Psoas muscle (tissue), 8 donors: ENCODE measurements around the gene ARFGEF3. TPM values are rescaled to one million over a fixed set of nuclear protein-coding genes. Genes with fewer than 3 reads are reported as not detected.

Experiments used
- ATAC-seq, 4 donors: fragments of 200-7000 bp; cut with Tn5 transposase; one replicate each; pipeline ENCODE4 v1.9.1; 2020; ENCODE audit warnings: moderate library complexity in 3 of 4, mild to moderate bottlenecking in 2 of 4
- DNase-seq, 2 donors: peaks; one replicate each; pipeline ENCODE4 v3.0.0-alpha.2; 2020
- H3K27ac ChIP-seq: fragments of 200-600 bp; one replicate; pipeline ENCODE4 v1.8.0; 2022
- H3K27me3 ChIP-seq, 3 donors: fragments of 200-600 bp in 1 of 3; one replicate each; pipeline versions ENCODE4 v1.6.1 to v1.8.0; 2013 to 2022; ENCODE audit warnings: low read length in 2 of 3, mild to moderate bottlenecking in 2 of 3, moderate library complexity in 1 of 3; ENCODE audit not compliant: insufficient read depth in 3 of 3
- H3K36me3 ChIP-seq, 2 donors: fragments of 200-600 bp in 1 of 2; one replicate each; pipeline versions ENCODE4 v1.6.1 to v1.8.0; 2013 to 2022; ENCODE audit warnings: low read depth in 1 of 2, mild to moderate bottlenecking in 1 of 2, moderate library complexity in 1 of 2; ENCODE audit not compliant: insufficient read depth in 1 of 2
- H3K4me1 ChIP-seq: fragments of 200-600 bp; one replicate; pipeline ENCODE4 v1.8.0; 2022
- H3K4me3 ChIP-seq: fragments of 200-600 bp; one replicate; pipeline ENCODE4 v1.8.0; 2022; ENCODE audit warnings: mild to moderate bottlenecking
- H3K9me3 ChIP-seq: fragments of 200-600 bp; one replicate; pipeline ENCODE4 v1.8.0; 2022
- CTCF ChIP-seq: fragments of 200-600 bp; IDR thresholded peaks from one replicate; pipeline ENCODE4 v1.8.0; 2022; ENCODE audit warnings: antibody characterized with exemption
- WGBS, 3 donors: extraction: QIAGEN DNeasy Blood & Tissue Kit; methylation state at CpG; one replicate each; pipeline versions ENCODE4 v1.1.6 to v1.1.7; 2013; 5-methylcytosine and 5-hydroxymethylcytosine counted together
- intact Hi-C, 2 donors: fragments of 100-400 bp; cut with DNase I; formaldehyde crosslinking; loops; one replicate each; pipeline versions ENCODE4 v1.11.0 to v1.14.2; 2022
- polyA plus RNA-seq, 3 donors: library from polyadenylated mRNA; stranded (reverse); fragments of 200-250 nt; gene quantifications; one replicate each; pipeline ENCODE4 v1.2.3, GENCODE V29; 2013
- total RNA-seq, 4 donors: library from RNA; stranded (reverse); fragmentation: NEBNext Ultra II Directional in 2 of 4; extraction: Animal tissue kit (Norgen Biotek cat#: 25700) in 2 of 4; gene quantifications; one replicate each; pipeline versions ENCODE4 v1.2.1 to v1.2.4, GENCODE V29; 2021 to 2023
- donor health status: healthy with polysubstance abuse.
- donor health status: DM: no; HTN: no; CAD: no; lungs with moderate emphysema.
- donor health status: Bipolar disorder and iron deficiency.
- donor health status: healthy.
- donor health status: DM: yes; HTN: yes; CAD: no.
- donor health status: DM: no; HTN: no; CAD: no.
- donor health status: DM: no; HTN: no; CAD: no.
- donor health status: DM: yes; HTN: yes; CAD: no.

The ARFGEF3 gene
- total and polyA plus RNA-seq, 7 donors: 0.20 to 18.4 (median 0.38) TPM

GRCh38 chr6:138291036-138291848, 129.5 kb downstream of the ARFGEF3 start:
- no peaks in the 10 kb centered on the region for H3K27me3 ChIP-seq
- no peak overlapping the region for H3K27ac ChIP-seq
- TF ChIP-seq CTCF: no peak
- ATAC-seq (no peak), DNase-seq (no peak)
- H3K4me1 ChIP-seq: no peaks in the 10 kb centered on the region
- intact Hi-C loops: no loop called here
- H3K36me3 ChIP-seq: no peaks in the 10 kb centered on the region
- H3K4me3 ChIP-seq: no peak overlapping the region
- H3K9me3 ChIP-seq: no peaks in the 10 kb centered on the region
- 83 to 86% (median 85%) methylated on average over 21 of the region's 21 CpGs for WGBS, 3 donors

- H3K4me3 ChIP-seq: no peak overlapping the region
- intact Hi-C loops: no loop called here
- H3K27me3 ChIP-seq: no peaks in the 10 kb centered on the region
- TF ChIP-seq CTCF: no peak
- no peaks in the 10 kb centered on the region for H3K36me3 ChIP-seq
- DNase-seq: no peak
- 86 to 89% (median 87%) methylated on average over 26 to 28 of the region's 28 CpGs for WGBS, 3 donors
- H3K27ac ChIP-seq: no peak overlapping the region
- no peaks in the 10 kb centered on the region for H3K9me3 ChIP-seq
- ATAC-seq: no peak
- H3K4me1 ChIP-seq: no peaks in the 10 kb centered on the region
Measured at GRCh38 chr6:138291849-138292181, 130.1 kb downstream of the ARFGEF3 start.

GRCh38 chr6:138292482-138292881, 130.7 kb downstream of the ARFGEF3 start:
- no peaks in the 10 kb centered on the region for H3K27me3 ChIP-seq
- H3K9me3 ChIP-seq: no peaks in the 10 kb centered on the region
- no peaks in the 10 kb centered on the region for H3K4me1 ChIP-seq
- no peak for DNase-seq
- intact Hi-C loops: no loop called here
- no peak for ATAC-seq
- H3K36me3 ChIP-seq: no peaks in the 10 kb centered on the region
- TF ChIP-seq CTCF: no peak
- no peak overlapping the region for H3K27ac ChIP-seq
- 84 to 90% (median 87%) methylated on average over 6 of the region's 6 CpGs for WGBS, 3 donors
- H3K4me3 ChIP-seq: no peak overlapping the region

GRCh38 chr6:138293428-138294395, 132.0 kb downstream of the ARFGEF3 start:
- TF ChIP-seq CTCF: no peak
- H3K4me1 ChIP-seq: no peaks in the 10 kb centered on the region
- H3K4me3 ChIP-seq: no peak overlapping the region
- H3K36me3 ChIP-seq: no peaks in the 10 kb centered on the region
- no peak for DNase-seq
- WGBS, 3 donors: 41 to 50% (median 44%) methylated on average over 7 of the region's 7 CpGs
- H3K9me3 ChIP-seq: no peaks in the 10 kb centered on the region
- H3K27me3 ChIP-seq: no peaks in the 10 kb centered on the region
- ATAC-seq: no peak
- no peak overlapping the region for H3K27ac ChIP-seq
- intact Hi-C loops: no loop called here
